SK-N-SH treated with all-trans-retinoic acid at 6 μM for 48 hours (cell line): ENCODE measurements around the gene SPOCK2.

Experiments used
- CREB5 ChIP-seq: fragments of 250-450 bp; sonication (Bioruptor Pico); IDR thresholded peaks from 2 replicates; pipeline ENCODE4 v1.5.1; 2020; ENCODE audit warnings: low read depth, mild to moderate bottlenecking, moderate library complexity
- OSR1 ChIP-seq: fragments of 250-450 bp; sonication (Bioruptor Pico); IDR thresholded peaks from 2 replicates; pipeline ENCODE4 v1.8.0; 2022; ENCODE audit warnings: moderate library complexity, mild to moderate bottlenecking, inconsistent platforms
- RARB ChIP-seq: fragments of 250-450 bp; sonication (Bioruptor Pico); IDR thresholded peaks from 2 replicates; pipeline ENCODE4 v1.8.0; 2021; ENCODE audit warnings: mild to moderate bottlenecking, moderate library complexity
- ZFP3 ChIP-seq: fragments of 250-450 bp; sonication (Bioruptor Pico); IDR thresholded peaks from 2 replicates; pipeline ENCODE4 v1.5.0; 2020; ENCODE audit warnings: mild to moderate bottlenecking, moderate library complexity

GRCh38 chr10:72080042-72080975 lies 8.0 kb downstream of the SPOCK2 start:
- no peak for TF ChIP-seq OSR1
- TF ChIP-seq CREB5 (CRISPR knock-in tag): no peak
- TF ChIP-seq ZFP3: no peak
- TF ChIP-seq RARB: no peak
